Skeletal muscle tissue (tissue), 4 donors: ENCODE data around the gene MAPT. TPM values are rescaled to one million over a fixed set of nuclear protein-coding genes. Genes with fewer than 3 reads are reported as not detected.
A peak's percentile ranks its signal among the peaks of the same experiment; 100 is the strongest.
"Not testable (repeated sequence)": the region's sequence is repeated elsewhere in the genome, so short reads cannot be mapped to it uniquely, and the experiment has no call there.

Source experiments
- H3K27ac ChIP-seq: one replicate; pipeline ENCODE4 v1.7.0; 2013; ENCODE audit warnings: mild to moderate bottlenecking, low read depth, low read length, inconsistent platforms
- H3K27me3 ChIP-seq, 3 donors: one replicate each; pipeline ENCODE4 v1.7.0; 2013; ENCODE audit warnings: low read length in 3 of 3; ENCODE audit not compliant: control insufficient read depth in 3 of 3, insufficient read depth in 3 of 3
- H3K36me3 ChIP-seq, 3 donors: one replicate each; pipeline ENCODE4 v1.7.0; 2013; ENCODE audit warnings: low read length in 3 of 3; ENCODE audit not compliant: control insufficient read depth in 3 of 3, insufficient read depth in 3 of 3
- H3K4me1 ChIP-seq, 3 donors: one replicate each; pipeline ENCODE4 v1.7.0; 2013; ENCODE audit warnings: low read length in 3 of 3, mild to moderate bottlenecking in 3 of 3; ENCODE audit not compliant: control insufficient read depth in 3 of 3, insufficient read depth in 3 of 3
- H3K4me3 ChIP-seq, 3 donors: one replicate each; pipeline ENCODE4 v1.7.0; 2013; ENCODE audit warnings: low read length in 3 of 3
- H3K9ac ChIP-seq, 3 donors: one replicate each; pipeline ENCODE4 v1.7.0; 2013; ENCODE audit warnings: low read length in 3 of 3, mild to moderate bottlenecking in 3 of 3, moderate library complexity in 2 of 3, low read depth in 1 of 3
- H3K9me3 ChIP-seq, 3 donors: one replicate each; pipeline ENCODE4 v1.7.0; 2013; ENCODE audit warnings: low read length in 3 of 3; ENCODE audit not compliant: control insufficient read depth in 3 of 3
- total RNA-seq: library from RNA; depleted of rRNA; stranded (reverse); fragments of >200 nt; gene quantifications from one replicate; pipeline ENCODE4 v1.2.3, GENCODE V29; 2014
- donor health status: Osteomylitis.

MAPT gene
- total RNA-seq, 1 donor from 2014 or later, result 4.7 TPM

DNA sequence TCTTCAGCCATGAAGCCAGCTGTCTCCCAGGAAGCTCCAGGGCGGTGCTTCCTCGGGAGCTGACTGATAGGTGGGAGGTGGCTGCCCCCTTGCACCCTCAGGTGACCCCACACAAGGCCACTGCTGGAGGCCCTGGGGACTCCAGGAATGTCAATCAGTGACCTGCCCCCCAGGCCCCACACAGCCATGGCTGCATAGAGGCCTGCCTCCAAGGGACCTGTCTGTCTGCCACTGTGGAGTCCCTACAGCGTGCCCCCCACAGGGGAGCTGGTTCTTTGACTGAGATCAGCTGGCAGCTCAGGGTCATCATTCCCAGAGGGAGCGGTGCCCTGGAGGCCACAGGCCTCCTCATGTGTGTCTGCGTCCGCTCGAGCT lies 118.8 kb downstream of the MAPT start:
- Histone ChIP-seq H3K9ac (no peak overlapping the region), H3K4me1 (peaks cover under 1 to 3% (median 2%) of the 10 kb centered on the region in 3 donors), H3K27ac (no peak overlapping the region), H3K36me3 (peaks cover 5 to 7% (median 6%) of the 10 kb centered on the region in 3 donors), H3K9me3 (no peaks in the 10 kb centered on the region), H3K4me3 (no peak overlapping the region), H3K27me3 (no peaks in the 10 kb centered on the region)

DNA sequence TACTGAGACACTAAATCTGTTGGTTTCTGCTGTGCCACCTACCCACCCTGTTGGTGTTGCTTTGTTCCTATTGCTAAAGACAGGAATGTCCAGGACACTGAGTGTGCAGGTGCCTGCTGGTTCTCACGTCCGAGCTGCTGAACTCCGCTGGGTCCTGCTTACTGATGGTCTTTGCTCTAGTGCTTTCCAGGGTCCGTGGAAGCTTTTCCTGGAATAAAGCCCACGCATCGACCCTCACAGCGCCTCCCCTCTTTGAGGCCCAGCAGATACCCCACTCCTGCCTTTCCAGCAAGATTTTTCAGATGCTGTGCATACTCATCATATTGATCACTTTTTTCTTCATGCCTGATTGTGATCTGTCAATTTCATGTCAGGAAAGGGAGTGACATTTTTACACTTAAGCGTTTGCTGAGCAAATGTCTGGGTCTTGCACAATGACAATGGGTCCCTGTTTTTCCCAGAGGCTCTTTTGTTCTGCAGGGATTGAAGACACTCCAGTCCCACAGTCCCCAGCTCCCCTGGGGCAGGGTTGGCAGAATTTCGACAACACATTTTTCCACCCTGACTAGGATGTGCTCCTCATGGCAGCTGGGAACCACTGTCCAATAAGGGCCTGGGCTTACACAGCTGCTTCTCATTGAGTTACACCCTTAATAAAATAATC lies 119.3 kb downstream of the MAPT start:
- Histone ChIP-seq H3K27me3 (no peaks in the 10 kb centered on the region), H3K9ac (no peak overlapping the region), H3K27ac (no peak overlapping the region), H3K4me1 (peaks cover 0 to 3% (median 2%) of the 10 kb centered on the region in 3 donors), H3K9me3 (no peaks in the 10 kb centered on the region), H3K36me3 (peaks cover 8 to 11% (median 11%) of the 10 kb centered on the region in 3 donors), H3K4me3 (no peak overlapping the region)

DNA sequence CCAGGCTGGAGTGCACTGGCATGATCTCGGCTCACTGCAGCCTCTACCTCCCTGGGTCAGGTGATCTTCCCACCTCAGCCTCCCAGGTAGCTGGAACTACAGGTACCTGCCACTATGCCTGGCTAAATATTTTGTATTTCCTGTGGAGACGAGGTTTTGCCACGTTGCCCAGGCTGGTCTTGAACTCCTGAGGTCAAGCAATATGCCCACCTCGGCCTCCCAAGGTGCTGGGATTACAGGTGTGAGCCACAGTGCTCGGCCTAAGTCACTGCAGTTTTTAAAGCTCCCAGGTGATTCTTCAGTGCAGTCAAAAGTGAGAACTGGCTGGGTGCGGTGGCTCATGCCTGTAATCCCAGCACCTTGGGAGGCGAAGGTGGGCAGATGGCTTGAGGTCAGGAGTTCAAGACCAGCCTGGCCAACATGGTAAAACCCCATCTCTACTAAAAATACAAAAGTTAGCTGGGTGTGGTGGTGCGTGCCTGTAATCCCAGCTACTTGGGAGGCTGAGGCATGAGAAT lies 125.1 kb downstream of the MAPT start:
- not testable (repeated sequence) for H3K9ac ChIP-seq, H3K4me3 ChIP-seq, H3K27ac ChIP-seq, H3K27me3 ChIP-seq, H3K9me3 ChIP-seq, H3K4me1 ChIP-seq
- peaks cover 18 to 20% (median 20%) of the 10 kb centered on the region in 3 donors for H3K36me3 ChIP-seq

DNA sequence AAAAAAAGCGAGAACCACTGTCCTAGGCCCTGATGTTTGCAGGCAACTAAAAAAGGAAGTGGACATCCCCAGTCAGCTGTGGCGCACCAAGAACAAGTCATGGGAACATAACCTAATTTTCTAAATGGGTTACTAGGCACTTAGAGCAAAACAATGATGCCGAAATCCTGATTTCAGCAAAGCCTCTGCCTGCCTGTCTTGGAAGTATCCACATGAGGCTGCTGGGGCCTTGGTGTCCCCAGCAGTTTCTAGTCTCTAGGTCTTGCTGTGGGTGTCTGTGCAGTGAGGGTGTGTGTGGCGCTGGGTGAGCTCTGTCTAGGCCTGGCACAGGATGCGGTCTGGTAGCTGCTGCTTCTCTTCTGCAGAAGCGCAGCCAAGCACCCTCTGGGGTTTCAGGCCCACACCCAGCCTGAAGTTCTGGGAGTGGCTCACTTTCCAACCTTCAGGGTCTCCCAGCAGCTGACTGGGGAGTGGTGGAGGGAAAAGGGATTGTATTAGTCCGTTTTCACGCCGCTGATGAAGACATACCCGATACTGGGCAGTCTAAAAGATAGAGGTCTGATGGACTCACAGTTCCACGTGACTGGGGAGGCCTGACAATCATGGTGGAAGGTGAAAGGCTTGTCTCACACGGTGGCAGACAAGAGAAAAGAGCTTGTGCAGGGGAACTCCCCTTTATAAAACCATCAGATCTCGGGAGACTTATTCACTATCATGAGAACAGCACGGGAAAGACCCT lies 125.8 kb downstream of the MAPT start:
- H3K4me3 ChIP-seq, result no peak overlapping the region
- H3K27ac ChIP-seq, result peak overlapping the region; percentile 30
- no peak overlapping the region for H3K9ac ChIP-seq
- H3K27me3 ChIP-seq, result no peaks in the 10 kb centered on the region
- peaks cover 0 to 3% (median 0%) of the 10 kb centered on the region in 3 donors for H3K4me1 ChIP-seq
- peaks cover 18 to 22% (median 20%) of the 10 kb centered on the region in 3 donors for H3K36me3 ChIP-seq
- H3K9me3 ChIP-seq, result no peaks in the 10 kb centered on the region

DNA sequence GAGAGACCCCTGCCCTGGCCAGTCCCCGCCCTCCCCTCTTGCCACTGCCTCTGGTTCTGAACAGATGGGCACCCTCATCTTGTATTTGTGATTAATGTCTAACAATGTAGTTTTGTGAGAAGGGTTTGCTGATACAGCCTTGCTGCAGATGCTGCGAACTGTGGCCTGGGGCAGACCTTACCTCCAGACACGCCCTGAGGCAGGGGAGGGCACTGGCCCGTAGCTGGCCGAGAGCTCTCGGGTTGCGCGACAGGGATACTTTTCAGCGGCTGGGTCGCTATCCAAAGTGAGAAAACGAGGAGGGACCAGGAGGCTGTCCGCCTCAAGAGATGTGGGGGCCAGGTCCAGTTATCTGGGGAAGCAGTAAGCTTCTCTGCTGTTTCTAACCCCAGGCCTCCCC lies 126.6 kb downstream of the MAPT start:
- Histone ChIP-seq H3K4me1 (peaks cover 0 to 5% (median 3%) of the 10 kb centered on the region in 3 donors), H3K4me3 (no peak overlapping the region), H3K36me3 (peaks cover 18 to 26% (median 24%) of the 10 kb centered on the region in 3 donors), H3K9ac (no peak overlapping the region), H3K27ac (no peak overlapping the region), H3K9me3 (no peaks in the 10 kb centered on the region), H3K27me3 (no peaks in the 10 kb centered on the region)

DNA sequence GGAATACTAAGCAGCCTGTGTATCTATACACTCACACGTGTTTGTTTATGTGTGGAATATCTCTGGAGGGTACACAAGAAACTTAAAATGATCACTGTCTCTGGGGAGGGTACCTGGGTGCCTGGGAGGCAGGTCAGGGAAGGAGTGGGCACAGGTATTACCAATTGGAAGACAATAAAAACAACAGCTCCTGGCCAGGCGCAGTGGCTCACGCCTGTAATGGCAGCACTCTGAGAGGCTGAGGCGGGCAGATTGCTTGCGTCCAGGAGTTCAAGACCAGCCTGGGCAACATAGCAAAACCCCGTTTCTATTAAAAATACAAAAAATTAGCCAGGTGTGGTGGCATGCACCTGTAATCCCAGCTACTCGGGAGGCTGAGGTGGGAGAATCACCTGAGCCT lies 129.0 kb downstream of the MAPT start:
- not testable (repeated sequence) for H3K27ac ChIP-seq, H3K9me3 ChIP-seq, H3K4me3 ChIP-seq, H3K9ac ChIP-seq, H3K27me3 ChIP-seq
- Histone ChIP-seq H3K36me3 (peaks cover 17 to 32% (median 26%) of the 10 kb centered on the region in 3 donors), H3K4me1 (peaks cover 13 to 17% (median 16%) of the 10 kb centered on the region in 3 donors)

DNA sequence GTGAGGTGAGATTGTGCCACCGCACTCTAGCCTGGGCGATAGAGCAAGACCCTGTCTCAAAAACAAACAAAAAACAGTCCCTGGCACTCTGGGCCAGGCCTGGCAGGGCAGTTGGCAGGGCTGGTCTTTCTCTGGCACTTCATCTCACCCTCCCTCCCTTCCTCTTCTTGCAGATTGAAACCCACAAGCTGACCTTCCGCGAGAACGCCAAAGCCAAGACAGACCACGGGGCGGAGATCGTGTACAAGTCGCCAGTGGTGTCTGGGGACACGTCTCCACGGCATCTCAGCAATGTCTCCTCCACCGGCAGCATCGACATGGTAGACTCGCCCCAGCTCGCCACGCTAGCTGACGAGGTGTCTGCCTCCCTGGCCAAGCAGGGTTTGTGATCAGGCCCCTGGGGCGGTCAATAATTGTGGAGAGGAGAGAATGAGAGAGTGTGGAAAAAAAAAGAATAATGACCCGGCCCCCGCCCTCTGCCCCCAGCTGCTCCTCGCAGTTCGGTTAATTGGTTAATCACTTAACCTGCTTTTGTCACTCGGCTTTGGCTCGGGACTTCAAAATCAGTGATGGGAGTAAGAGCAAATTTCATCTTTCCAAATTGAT lies 129.5 kb downstream of the MAPT start:
- Histone ChIP-seq H3K36me3 (peaks cover 14 to 28% (median 25%) of the 10 kb centered on the region in 3 donors), H3K27ac (no peak overlapping the region), H3K27me3 (no peaks in the 10 kb centered on the region), H3K9me3 (no peaks in the 10 kb centered on the region), H3K4me3 (no peak overlapping the region), H3K9ac (no peak overlapping the region), H3K4me1 (peaks cover 13 to 18% (median 18%) of the 10 kb centered on the region in 3 donors)

DNA sequence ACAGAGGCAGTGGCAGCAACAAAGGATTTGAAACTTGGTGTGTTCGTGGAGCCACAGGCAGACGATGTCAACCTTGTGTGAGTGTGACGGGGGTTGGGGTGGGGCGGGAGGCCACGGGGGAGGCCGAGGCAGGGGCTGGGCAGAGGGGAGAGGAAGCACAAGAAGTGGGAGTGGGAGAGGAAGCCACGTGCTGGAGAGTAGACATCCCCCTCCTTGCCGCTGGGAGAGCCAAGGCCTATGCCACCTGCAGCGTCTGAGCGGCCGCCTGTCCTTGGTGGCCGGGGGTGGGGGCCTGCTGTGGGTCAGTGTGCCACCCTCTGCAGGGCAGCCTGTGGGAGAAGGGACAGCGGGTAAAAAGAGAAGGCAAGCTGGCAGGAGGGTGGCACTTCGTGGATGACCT lies 130.2 kb downstream of the MAPT start:
- Histone ChIP-seq H3K36me3 (peaks cover 12 to 31% (median 25%) of the 10 kb centered on the region in 3 donors), H3K4me1 (peaks cover 13 to 18% (median 18%) of the 10 kb centered on the region in 3 donors), H3K27me3 (no peaks in the 10 kb centered on the region), H3K9ac (no peak overlapping the region), H3K27ac (no peak overlapping the region), H3K9me3 (no peaks in the 10 kb centered on the region), H3K4me3 (no peak overlapping the region)

DNA sequence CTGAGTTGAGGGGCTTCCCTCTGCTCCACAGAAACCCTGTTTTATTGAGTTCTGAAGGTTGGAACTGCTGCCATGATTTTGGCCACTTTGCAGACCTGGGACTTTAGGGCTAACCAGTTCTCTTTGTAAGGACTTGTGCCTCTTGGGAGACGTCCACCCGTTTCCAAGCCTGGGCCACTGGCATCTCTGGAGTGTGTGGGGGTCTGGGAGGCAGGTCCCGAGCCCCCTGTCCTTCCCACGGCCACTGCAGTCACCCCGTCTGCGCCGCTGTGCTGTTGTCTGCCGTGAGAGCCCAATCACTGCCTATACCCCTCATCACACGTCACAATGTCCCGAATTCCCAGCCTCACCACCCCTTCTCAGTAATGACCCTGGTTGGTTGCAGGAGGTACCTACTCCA lies 130.7 kb downstream of the MAPT start:
- H3K4me3 ChIP-seq, result no peak overlapping the region
- no peaks in the 10 kb centered on the region for H3K9me3 ChIP-seq
- H3K9ac ChIP-seq, result no peak overlapping the region
- no peak overlapping the region for H3K27ac ChIP-seq
- H3K36me3 ChIP-seq, result peaks cover 11 to 29% (median 25%) of the 10 kb centered on the region in 3 donors
- H3K27me3 ChIP-seq, result no peaks in the 10 kb centered on the region
- H3K4me1 ChIP-seq, result peaks cover 11 to 18% (median 18%) of the 10 kb centered on the region in 3 donors
